HG02588 (cell line): ENCODE measurements around the gene DCK.
"Not testable (repeated sequence)": the region's sequence is repeated elsewhere in the genome, so short reads cannot be mapped to it uniquely, and the experiment has no call there.

Source experiments
- ATAC-seq: cut with Tn5 transposase; IDR thresholded peaks from one replicate; pipeline ENCODE4 v1.9.1; 2021; ENCODE audit warnings: mild to moderate bottlenecking, moderate library complexity; ENCODE audit not compliant: unreplicated experiment

DCK gene

GRCh38 chr4:70999639-71000038, 6.2 kb downstream of the DCK start:
- ATAC-seq, result not testable (repeated sequence)

GRCh38 chr4:71001363-71001762, 7.9 kb downstream of the DCK start:
- ATAC-seq, result not testable (repeated sequence)

GRCh38 chr4:71004281-71004851, 10.9 kb downstream of the DCK start:
- ATAC-seq, result no peak

DNA sequence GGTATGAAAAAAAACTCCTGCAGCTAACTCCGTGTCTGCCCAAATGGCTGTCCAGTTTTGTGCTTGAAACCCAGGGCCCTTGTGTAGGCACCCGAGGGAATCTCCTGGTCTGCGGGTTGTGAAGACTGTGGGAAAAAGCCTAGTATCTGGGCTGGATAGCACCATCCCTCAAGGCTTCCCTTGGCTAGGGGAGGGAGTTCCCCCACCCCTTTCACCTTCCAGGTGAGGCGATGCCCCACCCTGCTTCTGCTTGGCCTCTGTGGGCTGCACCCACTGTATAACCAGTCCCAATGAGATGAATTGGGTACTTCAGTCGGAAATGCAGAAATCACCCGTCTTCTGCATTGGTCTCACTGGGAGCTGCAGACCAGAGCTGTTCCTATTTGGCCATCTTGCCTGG, 11.6 kb downstream of the DCK start:
- ATAC-seq, result not testable (repeated sequence)

DNA sequence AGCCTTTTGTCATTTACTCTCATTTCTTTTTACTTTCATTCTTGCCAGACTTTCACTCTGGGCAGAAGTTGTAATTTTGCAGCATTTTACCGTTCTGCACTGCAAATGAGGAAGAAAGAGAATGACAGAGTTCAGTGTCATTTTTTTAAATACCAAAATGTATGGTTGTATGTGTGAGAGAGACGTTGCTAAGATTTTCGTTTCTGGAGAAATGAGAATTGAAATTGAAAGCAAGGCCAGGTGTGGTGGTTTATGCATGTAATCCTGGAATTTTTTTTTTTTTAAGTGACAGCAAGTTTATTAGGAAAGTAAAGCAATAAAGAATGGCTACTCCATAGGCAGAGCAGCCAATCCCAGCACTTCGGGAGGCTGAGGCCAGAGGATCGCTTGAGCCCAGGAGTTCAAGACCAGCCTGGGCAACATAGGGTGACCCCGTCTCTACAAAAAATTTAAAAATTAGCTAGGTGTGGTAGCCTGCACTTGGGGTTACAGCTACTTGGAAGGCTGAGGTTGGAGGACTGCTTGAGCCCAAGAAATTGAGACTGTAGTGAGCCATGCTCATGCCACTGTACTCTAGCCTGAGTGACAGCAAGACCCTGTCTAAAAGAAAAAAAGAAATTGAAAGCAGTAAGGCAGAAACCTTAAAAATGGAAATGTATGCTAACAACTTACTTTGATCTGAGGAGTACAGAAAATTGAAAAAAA, 12.9 kb downstream of the DCK start:
- peak; percentile 83 for ATAC-seq

DNA sequence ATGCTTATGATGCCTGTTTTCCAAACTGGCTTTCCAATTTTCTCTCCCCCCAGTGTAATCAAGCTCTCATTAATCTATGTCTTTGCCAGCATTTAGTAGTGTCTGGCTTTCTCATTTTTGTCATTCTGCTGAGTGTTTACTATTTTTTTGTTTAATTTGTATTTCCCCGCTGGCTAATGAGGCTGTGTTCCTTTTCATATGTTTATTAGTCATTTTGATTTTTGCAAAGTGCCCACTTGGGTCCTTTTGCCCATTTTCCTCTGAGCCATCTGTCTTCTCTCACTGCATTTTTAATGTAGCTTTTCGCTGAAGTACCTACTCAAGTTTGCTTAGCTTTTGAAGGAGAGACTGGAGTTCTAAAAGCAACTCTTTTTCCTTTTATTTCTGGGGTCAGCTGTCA, 14.7 kb downstream of the DCK start:
- no peak for ATAC-seq

GRCh38 chr4:71009086-71009485, 15.6 kb downstream of the DCK start:
- ATAC-seq, result no peak

- ATAC-seq, result no peak
These were observed 16.6 kb downstream of the DCK start for GRCh38 chr4:71009890-71010588.

DNA sequence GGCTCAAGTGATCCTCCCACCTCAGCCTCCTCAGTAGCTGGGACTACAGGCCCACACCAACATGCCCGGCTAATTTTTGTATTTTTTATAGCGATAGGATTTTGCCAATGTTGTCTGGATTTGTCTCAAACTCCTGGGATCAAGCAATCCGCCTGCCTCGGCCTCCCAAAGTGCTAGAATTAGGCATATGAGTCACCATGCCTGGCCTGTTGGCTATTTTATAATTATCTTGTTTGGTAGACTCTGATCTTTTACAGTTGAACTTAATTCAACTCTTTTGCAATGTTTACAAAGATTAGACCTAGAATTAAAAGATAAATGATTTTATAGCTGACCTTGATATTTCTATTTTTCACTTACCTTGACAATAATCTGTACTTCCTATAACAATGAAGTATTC, 18.0 kb downstream of the DCK start:
- no peak for ATAC-seq

- not testable (repeated sequence) for ATAC-seq
These were observed 23.9 kb downstream of the DCK start for GRCh38 chr4:71017391-71017790.

DNA sequence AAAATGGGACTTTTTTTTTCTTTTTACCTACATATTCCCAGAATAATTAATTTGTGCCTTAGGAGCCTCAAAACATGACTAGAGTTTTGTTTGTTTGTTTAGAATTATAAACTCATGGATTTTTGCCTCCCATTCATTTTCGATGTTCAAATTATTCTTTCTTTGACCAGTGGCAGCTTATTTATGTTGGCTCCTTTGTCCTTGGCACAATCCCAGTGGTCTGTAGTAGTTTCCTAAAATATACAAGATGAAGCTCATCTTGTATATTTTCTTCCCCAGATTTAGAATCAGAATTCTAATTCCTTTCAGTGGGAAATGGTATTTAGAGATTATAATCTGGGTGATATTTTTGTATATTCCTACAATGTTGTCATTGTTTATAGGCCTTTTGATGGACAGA, 27.2 kb downstream of the DCK start:
- ATAC-seq, result no peak

GRCh38 chr4:71025654-71026053, 32.2 kb downstream of the DCK start:
- ATAC-seq, result no peak

GRCh38 chr4:71026086-71026485, 32.6 kb downstream of the DCK start:
- no peak for ATAC-seq

DNA sequence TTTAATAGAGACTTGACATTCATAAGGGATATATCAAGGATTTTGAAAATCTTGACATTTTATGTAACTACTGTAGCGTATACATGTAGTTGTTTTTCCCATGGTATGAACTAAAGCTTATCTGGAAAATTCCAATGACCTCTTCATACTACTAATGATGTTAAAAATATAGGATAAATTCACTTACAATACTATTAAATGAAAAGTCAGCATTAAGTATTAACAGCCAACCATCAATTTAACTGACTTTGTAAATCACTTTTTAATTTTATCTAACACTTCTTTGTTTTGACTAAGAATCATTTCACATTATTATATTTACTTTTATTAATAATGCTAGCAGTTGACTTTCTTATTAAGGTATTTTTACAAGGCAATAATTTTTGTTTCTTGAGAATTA, 34.2 kb downstream of the DCK start:
- no peak for ATAC-seq

GRCh38 chr4:71029504-71029903, 36.1 kb downstream of the DCK start:
- no peak for ATAC-seq

DNA sequence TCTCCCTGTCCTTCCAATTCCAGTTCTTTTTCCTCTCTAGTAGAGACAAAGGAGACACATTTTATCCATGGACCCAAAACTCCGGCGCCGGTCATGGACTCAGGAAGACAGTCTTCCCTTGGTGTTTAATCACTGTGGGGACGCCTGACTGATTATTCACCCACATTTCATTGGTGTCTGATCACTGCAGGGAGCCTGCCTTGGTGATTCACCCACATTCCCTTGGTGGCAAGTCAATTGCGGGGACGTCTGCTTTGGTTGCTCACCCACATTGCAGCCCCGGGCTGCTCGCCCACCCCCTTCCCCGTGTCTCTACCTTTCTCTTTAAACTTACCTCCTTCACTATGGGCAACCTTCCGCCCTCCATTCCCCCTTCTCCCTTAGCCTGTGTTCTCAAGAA, 38.7 kb downstream of the DCK start:
- not testable (repeated sequence) for ATAC-seq

- ATAC-seq, result no peak
These were observed 51.8 kb downstream of the DCK start for GRCh38 chr4:71045256-71045655.

DNA sequence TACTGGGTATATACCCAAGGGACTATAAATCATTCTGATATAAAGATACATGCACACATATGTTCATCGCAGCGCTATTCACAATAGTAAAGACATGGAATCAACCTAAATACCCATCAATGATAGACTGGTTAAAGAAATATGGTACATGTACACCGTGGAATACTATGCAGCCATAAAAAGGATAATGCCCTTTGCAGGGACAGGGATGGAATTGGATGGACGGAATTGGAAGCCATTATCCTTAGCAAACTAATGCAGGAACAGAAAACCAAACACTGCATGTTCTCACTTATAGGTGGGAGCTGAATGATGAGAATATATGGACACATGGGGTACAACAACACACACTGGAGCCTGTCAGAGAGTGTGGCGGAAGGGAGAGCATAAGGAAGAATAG, 55.9 kb downstream of the DCK start:
- ATAC-seq, result no peak

DNA sequence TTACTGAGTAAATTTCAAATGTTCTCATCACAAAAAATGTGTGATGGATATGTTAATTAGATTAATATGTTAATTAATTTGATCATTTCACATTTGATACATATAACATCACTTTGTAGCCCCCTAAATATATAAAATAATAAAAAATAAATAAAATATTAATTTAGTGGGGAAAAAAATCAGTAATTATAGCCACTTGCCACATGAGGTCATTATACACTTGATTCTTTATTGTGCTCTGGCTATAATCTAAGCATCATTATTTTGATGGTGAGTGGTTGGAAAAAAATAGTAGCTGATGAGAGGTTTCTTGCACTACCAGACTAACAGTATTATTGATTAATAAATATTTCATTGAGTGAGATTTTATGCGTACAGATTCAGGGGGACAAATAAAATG, 57.4 kb downstream of the DCK start:
- no peak for ATAC-seq

- no peak for ATAC-seq
These were observed 58.6 kb downstream of the DCK start for GRCh38 chr4:71052034-71052433.

DNA sequence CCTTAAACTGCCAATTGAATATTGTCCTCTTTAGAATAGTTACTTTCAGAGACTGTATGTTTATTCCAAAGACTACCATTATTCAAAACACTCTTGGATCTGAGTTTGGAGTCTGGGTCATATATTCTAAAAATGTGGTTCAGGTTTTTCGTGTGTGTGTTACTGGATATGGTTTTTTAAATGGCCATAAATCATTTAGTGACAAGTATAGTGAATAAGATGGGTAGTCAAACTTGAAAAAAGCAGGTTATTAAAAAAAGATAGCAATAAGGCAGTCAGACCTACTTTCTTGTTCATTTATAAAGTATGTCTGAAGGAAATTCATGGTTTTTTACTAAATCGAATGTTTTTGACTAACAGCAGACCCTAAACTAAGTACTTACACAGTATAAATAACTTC, 59.3 kb downstream of the DCK start:
- ATAC-seq, result no peak

DNA sequence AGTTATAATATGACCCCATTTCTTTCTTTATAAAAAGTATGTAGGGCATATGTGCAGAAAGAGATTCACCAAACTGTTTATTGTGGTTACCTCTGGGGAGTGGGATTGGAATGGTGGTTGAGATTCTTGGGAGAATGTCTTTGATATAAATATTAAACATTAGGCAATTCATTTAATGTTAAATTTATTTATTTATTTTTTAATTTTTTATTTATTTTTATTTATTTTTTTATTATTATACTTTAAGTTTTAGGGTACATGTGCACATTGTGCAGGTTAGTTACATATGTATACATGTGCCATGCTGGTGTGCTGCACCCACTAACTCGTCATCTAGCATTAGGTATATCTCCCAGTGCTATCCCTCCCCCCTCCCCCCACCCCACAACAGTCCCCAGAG, 60.2 kb downstream of the DCK start:
- not testable (repeated sequence) for ATAC-seq
